ENCODE data around the gene TRPM4. TPM values are rescaled to one million over a fixed set of nuclear protein-coding genes. Genes with fewer than 3 reads are reported as not detected.
"Not testable (repeated sequence)": the region's sequence is repeated elsewhere in the genome, so short reads cannot be mapped to it uniquely, and the experiment has no call there.

Gene TRPM4
- polyA plus RNA-seq, 1 donor: 32.7 TPM

DNA sequence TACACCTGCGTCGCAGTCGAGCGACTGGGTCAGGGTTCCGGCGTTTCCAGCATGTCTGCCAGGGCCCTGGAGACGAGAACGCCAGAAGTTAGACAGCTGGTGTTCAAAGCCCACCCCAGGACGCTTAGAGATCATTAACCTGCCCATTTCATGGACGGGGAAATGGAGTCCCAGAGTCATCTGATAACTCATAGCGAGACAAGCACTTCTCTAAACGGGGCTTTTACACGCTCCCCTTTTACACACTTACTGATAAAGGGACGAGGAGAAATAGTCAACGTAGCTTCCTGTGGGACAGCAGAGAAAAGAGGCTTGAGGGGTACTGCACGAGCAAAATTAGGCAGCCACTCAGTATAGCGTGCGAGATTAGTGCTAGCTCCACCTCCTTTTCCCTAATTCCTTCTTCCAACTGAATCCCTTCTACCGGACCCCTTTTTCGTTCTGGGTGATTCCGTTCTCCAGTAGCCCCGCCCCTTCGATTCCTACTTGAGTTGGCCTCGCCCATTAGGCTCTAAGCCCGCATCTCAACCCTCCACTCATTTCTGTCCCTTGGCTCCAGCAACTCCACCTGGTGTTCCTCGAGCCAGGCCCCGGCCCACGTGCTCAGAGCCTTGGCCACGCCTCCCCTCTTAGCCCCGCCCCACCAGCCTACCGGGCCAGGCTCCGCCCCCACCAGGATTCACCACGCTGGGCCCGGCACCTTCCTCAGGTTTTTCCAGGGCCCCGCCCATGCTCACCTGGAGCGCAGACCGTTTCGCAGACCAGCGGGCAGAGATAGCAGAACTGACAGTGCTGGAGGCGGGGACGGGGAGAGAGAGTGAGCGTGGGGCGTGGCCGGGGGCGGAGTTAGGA lies 6.1 kb upstream of the TRPM4 start:
- DNase-seq (ENCODE audit: low read depth): no peak

DNA sequence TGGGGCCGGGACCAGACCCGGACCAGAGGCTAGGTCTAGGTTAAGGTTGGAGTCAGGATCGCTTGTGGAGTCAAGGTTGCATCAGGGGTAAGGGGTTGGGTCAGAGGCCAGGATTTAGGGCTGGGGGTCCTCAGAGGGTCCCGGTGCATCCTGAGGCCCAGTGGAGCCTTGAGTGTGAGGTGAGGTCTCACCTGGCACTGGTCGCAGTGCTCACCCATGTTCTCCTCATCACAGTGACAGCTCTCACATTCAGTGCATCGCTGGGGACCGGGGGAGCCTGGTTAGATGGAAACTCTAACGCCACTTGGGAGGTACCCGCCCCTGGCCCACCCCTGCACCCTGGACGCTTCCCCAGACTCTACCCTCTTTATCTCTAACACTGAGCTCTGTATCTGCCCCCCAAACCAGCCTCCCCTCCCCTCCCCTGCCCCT lies 5.5 kb upstream of the TRPM4 start:
- no peak for DNase-seq (ENCODE audit: low read depth)

DNA sequence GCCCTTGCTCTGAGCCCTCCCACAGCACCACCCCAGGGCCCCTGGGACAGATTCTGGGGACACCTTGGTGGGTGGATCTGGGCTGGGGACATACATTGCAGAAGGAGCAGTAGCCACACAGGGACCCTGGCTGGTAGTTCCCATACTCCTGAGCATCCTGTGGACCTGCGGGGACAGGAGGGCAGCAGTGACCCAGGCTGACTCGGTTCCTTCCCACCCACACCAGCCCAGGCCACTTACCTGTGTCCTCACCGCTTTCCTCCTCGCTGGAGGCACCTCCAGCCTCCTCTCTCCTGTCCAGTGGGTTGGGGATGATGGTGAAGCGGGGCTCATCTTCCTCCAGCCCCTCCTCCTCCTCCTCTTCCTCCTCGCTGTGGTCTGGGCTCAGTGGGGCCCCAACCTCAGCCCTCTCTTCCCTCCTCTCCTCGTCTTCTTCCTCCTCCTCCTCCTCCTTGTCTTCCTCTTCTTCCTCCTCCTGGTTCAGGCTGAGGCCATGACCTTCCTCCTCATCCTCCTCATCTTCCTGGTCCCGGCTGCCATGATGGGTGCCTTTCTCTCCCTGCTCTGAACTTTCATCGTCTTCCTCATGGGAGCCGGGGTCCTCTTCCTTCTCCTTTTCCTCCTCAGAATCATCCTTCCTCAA lies 4.3 kb upstream of the TRPM4 start:
- no peak for DNase-seq (ENCODE audit: low read depth)

DNA sequence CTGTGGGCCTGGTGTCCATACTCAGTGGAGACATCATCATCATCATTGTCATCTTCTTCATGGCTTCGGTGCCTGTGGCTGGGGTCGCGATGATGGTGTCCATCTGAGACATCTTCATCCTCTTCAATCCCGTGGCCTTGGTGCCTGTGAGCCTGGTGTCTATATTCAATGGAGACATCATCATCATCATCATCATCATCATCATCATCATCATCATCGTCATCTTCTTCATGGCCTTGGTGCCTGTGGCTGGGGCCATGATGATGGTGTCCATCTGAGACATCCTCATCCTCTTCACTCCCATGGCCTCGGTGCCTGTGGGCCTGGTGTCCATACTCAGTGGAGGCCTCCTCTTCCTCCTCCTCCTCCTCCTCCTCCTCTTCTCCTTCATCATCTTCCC lies 3.3 kb upstream of the TRPM4 start:
- DNase-seq (ENCODE audit: low read depth): no peak

DNA sequence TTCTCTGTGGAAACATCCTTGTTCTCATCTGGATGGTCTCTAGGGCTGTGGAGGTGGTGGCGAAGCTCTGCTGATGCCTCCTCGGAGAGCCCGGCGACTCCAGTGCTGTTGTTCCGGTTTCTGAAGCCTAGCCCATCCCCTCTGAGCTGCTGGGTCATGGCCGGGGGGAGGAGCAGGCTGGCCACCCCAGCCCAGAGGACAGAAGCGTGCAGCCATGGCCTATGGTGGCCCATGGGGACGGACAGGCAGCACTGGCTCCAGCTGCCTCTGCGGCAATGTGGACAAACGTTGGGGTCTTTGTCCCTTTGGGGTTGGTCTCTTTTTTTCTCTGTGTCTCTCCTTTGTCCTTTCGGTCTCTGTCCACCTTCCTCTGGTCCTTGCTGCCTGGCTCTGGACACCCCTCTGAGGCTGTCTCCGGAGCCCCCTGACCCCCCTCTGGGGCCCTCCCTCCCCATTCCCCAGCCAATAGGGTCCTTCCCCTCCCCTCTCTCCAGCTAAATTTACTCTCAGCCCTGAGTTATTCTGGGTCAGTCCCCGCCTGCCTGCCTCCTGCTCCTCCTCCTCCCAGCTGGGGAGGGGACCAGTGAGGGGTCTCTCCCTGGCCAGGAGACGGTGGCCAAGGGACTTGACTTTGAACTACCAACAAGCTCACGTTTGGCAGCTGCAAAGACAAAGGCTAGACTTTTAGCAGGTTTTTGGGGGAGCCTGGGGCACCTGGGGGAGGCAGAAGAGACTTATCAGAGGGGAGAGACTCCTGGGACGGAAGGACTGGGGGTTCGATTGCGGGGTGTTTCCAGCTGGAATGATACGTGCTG lies 2.4 kb upstream of the TRPM4 start, which contains the start of gene HRC:
HRC (minus strand) TSS at position 392 of the 815 bp plus-strand sequence; CDS start at position 233, 159 bp downstream.
- no peak for DNase-seq (ENCODE audit: low read depth)

DNA sequence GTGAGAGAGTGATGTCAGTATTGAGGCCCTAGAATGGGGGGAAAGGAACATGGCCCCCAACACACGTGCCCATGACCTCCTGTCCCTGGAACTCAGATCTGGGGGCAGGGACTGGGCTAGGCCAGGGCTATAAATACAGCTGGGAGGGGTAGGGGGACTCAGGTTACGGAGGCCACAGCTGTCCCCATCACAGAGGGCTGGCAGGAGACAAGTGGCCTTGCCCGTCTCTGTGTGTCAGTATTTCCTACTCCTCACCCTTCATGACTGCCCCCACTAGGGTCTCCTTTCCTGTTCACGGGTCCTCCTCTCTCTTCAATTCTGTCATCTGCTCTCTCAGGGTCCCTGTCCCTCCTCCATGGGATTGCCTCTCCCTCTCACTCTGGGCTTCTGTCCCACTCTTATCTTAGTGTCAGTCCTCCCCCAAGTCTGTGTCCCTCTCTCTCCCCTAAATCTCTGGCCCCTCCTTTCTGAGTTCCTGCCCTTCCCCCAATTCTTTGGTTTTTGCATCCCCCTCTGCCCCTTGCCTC lies 1.7 kb upstream of the TRPM4 start:
- no peak for DNase-seq (ENCODE audit: low read depth)

DNA sequence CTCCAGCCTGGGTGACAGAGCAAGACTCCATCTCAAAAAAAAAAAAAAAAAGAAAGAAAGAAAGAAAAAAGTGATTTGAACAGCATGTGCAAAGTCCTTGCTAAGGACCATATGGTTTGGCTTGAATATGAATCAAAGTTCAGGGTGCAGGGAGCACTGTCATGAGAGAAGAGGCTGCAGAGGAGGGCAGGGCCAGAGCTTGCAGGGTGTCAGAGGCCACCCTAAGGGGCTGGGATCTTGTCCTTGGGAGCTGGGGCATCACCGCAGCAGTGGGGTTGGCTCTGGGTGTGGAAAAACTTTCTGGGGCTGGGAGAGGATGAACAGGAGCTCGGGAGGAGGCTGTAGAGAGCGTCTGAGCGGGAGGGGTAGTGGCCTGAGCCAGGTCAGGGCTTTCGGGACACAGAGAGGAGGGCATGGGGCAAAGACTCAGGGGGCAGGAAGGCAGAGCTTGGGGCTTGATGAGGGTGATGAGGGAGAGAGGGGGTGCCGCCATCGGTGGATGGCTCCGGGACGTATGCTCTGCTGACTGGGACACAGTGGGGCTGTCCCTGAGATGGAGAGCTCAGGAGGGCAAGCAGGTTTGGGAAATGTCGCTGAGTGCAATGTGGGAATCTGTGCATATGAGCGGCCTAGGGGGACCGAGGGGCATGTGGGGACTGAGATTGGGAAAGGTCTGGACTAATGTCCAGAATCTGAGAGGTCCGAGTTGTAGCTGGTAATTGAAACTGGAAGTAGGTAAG lies 3.0 kb downstream of the TRPM4 start:
- no peak for DNase-seq (ENCODE audit: low read depth)

DNA sequence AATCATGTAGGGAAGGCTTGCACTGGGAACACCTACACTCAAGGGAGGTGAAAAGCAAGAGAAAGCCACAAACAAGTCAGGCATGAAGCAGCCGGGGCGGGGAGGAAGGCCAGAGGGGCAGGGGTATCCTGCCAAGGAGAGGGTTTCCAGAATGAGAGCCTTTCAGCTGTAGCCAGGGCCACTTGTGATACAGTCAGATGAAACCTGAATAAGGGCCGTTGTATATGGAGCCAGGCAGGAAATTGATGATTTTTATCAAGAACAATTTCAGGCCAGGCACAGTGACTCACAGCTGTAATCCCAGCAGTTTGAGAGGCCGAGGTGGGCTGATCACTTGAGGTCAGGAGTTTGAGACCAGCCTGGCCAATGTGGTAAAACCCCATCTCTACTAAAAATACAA lies 4.4 kb downstream of the TRPM4 start:
- DNase-seq (ENCODE audit: low read depth): no peak

DNA sequence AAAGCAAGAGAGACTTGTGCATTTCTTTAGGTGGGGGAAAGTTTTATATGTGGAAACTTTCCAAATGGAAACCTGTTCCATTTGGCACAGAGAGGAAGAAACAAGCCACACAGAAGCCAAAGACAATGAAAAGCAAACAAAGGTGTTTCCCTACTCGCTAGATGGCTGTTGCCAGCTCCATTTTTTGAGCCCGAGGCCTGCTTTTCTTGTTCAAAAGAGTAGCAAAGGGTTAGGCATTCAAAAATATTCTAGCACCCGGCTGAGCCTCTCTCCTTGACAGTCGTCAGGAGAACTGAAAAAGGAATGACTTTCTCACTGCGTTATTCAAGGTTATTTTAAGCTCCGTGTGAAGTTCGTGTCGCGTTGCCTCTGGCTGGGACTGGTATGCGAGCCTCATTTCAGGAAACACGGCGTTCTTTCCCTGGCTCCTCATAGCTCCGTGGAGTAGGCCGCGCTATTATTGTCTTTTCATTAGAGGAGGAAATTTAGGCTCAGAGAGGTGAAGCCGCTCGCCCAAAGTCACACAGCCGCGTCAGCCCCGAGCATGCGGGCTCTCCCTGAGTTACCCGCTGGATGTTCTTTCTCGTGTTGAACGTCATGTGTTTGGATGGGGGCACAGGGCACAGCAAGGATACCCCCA lies 7.6 kb downstream of the TRPM4 start:
- DNase-seq (ENCODE audit: low read depth): no peak

DNA sequence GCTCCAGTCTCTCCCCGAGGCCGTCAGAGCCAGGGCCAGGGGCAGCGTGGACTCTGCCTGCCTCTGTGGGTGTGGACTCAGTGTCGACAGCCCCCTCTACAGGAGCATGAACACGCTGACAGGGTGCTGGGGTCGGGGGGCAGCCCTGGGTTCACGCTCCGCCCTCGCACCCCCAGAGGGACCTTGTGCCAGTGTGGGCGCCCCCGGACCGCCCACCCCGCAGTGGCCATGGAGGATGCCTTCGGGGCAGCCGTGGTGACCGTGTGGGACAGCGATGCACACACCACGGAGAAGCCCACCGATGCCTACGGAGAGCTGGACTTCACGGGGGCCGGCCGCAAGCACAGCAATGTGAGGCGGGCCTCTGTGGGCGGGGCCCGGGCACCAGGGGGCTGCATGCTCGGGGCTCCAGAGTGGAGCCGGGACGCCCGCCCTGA lies 8.3 kb downstream of the TRPM4 start:
- no peak for DNase-seq (ENCODE audit: low read depth)

DNA sequence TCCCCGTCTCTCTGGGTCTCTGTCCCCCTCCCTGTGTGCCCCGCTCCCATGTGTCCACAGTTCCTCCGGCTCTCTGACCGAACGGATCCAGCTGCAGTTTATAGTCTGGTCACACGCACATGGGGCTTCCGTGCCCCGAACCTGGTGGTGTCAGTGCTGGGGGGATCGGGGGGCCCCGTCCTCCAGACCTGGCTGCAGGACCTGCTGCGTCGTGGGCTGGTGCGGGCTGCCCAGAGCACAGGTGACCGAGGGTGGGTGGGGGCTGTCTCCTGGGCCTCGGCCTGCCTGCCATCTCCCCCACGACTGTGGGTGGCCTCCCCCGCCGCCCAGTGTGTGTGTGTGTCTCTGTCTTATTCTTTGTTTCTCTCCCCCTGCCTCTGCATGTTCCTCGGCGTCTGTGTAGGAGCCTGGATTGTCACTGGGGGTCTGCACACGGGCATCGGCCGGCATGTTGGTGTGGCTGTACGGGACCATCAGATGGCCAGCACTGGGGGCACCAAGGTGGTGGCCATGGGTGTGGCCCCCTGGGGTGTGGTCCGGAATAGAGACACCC lies 10.3 kb downstream of the TRPM4 start:
- DNase-seq (ENCODE audit: low read depth): no peak

DNA sequence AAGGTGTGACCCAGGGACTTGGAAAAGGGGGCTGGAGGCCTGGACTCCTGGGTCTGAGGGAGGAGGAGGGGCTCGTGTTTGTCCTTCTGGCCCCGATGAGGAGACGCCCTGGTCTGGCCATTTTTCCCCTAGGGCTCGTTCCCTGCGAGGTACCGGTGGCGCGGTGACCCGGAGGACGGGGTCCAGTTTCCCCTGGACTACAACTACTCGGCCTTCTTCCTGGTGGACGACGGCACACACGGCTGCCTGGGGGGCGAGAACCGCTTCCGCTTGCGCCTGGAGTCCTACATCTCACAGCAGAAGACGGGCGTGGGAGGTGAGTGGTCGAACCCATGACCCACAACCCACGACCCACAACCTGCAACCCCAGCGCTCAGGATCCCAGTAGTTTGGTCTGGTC lies 10.8 kb downstream of the TRPM4 start:
- no peak for DNase-seq (ENCODE audit: low read depth)

DNA sequence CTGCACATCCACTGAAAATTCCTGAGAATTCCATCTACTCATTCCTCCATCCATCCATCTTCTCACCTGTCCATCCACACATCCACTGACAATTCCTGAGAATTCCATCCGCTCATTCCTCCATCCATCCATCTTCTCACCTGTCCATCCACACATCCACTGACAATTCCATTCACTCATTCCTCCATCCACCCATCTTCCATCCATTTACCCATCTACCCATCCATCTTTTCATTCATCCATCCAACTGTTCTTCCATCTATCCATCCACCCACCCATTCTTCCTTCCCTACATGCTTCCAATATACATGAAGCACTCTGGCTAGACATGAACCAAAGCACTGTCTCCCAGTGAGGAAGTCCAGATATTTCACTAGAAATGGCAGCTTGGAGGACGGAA lies 15.6 kb downstream of the TRPM4 start:
- DNase-seq (ENCODE audit: low read depth): no peak

DNA sequence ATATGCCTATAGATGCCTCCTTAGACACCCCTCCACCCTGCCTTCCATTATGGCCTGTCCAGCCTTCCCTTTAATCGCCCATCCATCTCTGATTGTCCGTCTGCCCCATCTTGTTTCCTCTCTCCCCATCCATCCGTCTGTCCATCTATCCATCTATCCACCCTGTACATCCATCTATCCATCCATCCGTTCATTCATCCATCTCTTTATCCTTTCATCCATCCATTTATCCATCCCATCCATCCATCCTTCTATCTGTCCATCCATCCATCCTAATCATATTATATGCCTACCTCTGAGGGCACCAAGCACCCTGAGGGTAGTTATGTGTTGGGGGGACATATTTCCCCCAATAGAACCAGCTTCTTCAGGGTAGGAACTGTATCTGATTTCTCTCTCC lies 23.1 kb downstream of the TRPM4 start:
- no peak for DNase-seq (ENCODE audit: low read depth)

DNA sequence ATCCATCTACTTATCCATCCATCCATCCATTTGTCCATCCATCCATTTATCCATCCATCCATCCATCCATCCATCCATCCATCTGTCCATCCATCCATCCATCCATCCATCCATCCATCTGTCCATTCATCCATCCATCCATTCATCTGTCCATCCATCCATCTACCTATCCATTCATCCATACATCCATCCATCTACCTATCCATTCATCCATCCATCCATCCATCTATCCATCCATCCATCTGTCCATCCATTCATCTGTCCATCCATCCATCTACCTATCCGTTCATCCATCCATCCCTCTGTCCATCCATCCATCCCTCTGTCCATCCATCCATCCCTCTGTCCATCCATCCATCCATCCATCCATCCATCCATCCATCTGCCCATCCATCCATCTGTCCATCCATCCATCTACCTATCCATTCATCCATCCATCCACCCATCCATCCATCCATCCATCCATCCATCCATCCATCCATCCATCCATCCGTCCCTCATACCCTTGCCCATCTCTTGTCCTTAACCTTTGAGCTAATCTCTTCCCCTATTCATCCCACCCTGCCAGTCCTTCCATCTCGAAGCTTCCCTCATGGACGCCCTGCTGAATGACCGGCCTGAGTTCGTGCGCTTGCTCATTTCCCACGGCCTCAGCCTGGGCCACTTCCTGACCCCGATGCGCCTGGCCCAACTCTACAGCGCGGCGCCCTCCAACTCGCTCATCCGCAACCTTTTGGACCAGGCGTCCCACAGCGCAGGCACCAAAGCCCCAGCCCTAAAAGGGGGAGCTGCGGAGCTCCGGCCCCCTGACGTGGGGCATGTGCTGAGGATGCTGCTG lies 24.6 kb downstream of the TRPM4 start:
- not testable (repeated sequence) for DNase-seq (ENCODE audit: low read depth)

DNA sequence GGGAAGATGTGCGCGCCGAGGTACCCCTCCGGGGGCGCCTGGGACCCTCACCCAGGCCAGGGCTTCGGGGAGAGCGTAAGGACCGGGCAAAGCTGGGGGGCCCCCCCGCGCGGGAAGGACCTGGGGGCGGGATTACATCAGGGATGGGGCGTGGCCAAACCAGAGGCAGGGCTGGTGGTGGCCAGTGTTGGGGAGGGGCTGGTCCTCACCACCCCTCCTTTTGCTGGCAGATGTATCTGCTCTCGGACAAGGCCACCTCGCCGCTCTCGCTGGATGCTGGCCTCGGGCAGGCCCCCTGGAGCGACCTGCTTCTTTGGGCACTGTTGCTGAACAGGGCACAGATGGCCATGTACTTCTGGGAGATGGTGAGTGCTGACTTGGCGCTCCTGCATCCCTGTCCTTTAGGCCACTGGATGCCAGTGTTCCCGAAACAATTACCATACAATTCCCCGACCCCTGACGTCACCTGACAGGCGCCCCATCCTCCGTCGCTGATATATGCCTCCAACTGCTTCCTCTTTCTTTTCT lies 25.3 kb downstream of the TRPM4 start:
- DNase-seq (ENCODE audit: low read depth): no peak

DNA sequence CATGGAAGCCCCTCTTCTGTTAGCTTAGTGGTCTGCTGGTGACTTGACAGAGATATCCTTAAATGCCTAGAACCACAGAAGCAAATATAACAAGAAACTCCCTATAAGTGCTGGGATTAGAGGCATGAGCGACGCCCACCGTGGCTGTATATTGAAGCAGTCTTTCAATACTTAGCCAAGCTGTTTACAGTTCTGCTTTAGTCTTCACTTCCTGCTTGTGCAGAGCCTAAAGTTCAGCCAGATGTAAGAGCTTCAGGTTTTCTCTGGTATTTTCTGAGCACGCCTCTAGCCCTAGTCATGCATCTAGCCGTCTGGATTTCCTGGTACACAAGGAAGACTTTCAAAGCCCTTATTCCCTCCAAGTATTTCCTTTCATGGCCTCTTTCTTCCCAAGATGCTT lies 28.5 kb downstream of the TRPM4 start:
- no peak for DNase-seq (ENCODE audit: low read depth)

DNA sequence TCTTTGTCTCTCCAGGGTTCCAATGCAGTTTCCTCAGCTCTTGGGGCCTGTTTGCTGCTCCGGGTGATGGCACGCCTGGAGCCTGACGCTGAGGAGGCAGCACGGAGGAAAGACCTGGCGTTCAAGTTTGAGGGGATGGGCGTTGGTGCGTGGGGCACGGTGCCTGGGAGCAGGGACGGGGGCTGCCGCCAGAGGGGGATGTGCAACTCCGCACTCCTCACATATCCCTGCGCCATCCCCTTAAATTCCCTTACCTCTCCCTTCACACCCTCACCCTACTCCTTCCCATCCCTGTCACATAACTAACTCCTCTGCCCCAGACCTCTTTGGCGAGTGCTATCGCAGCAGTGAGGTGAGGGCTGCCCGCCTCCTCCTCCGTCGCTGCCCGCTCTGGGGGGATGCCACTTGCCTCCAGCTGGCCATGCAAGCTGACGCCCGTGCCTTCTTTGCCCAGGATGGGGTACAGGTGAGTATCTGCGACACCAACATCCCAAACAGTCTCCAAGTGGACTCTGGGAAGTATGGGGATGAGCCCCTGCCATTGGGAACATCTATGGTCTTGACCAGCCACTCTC lies 31.1 kb downstream of the TRPM4 start:
- DNase-seq (ENCODE audit: low read depth): no peak

DNA sequence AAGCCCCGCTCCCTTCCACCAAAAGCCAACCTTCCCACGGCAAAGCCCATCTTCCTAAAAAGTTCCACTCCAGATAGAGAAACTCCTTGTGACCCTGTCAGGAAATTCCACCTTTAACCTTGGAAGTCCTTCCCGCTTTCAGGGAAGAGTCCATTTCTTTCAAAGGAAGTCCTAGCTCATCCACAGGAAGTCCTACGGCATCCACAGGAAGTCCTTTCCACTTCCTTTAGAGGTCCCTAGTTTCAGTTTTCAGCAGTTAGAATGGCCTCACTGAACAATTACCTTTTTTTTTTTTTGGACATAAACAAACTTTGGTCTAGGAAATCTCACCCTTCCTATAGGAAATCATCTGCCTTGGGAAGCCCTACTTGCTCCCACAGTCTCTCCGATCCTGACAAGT lies 31.7 kb downstream of the TRPM4 start:
- DNase-seq (ENCODE audit: low read depth): no peak
